Neural cell (in vitro differentiated cells): ENCODE measurements around the gene LNX2.

Experiments used
- EP300 ChIP-seq: fragments of 450-650 bp; conservative IDR thresholded peaks from 2 replicates; pipeline ENCODE4 v1.6.1; 2014; ENCODE audit warnings: antibody characterized with exemption, mild to moderate bottlenecking, moderate library complexity; ENCODE audit not compliant: poor library complexity, severe bottlenecking
- EZH2 ChIP-seq: fragments of 200-600, 300-800 bp; shearing (Covaris generic), sonication (generic); IDR thresholded peaks from 2 replicates; pipeline ENCODE4 v1.6.1; 2014; ENCODE audit warnings: antibody characterized with exemption, low read length, borderline replicate concordance, mild to moderate bottlenecking; ENCODE audit not compliant: insufficient read depth, poor library complexity, severe bottlenecking
- MXI1 ChIP-seq: fragments of 450-650 bp; conservative IDR thresholded peaks from 2 replicates; pipeline ENCODE4 v1.6.1; 2014; ENCODE audit warnings: antibody characterized with exemption, mild to moderate bottlenecking; ENCODE audit not compliant: poor library complexity, severe bottlenecking
- POLR2AphosphoS5 ChIP-seq: IDR thresholded peaks from 2 replicates; pipeline ENCODE4 v1.6.1; 2012
- TF ChIP-seq, protein P1 (sequence below): fragments of 450-650 bp; IDR thresholded peaks from 2 replicates; pipeline ENCODE4 v1.5.1; 2014; ENCODE audit warnings: antibody characterized with exemption, mild to moderate bottlenecking, moderate library complexity; ENCODE audit not compliant: poor library complexity, severe bottlenecking

DNA sequence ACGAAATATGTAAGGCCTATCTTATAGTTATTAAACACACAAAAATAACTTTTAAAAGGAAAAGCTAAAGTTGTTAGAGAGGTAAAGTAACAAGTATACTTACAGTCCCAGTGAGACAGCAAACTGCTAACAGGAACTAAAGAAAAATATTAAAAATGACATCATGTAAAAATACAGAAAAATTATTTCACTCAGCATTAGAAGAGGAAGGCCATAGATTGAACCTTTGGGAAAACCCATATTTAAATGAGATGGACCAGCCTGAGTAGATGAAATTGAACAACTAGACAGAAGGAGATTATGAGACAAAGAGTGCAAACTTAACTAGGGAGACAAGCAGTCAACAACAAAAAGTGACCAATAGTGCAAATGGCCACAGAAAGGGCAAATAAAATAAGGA is 49.4 kb downstream of the LNX2 start:
- TF ChIP-seq EZH2 (no peak), MXI1 (no peak), EP300 (no peak), POLR2AphosphoS5 (no peak)
- TF ChIP-seq, protein P1, sequence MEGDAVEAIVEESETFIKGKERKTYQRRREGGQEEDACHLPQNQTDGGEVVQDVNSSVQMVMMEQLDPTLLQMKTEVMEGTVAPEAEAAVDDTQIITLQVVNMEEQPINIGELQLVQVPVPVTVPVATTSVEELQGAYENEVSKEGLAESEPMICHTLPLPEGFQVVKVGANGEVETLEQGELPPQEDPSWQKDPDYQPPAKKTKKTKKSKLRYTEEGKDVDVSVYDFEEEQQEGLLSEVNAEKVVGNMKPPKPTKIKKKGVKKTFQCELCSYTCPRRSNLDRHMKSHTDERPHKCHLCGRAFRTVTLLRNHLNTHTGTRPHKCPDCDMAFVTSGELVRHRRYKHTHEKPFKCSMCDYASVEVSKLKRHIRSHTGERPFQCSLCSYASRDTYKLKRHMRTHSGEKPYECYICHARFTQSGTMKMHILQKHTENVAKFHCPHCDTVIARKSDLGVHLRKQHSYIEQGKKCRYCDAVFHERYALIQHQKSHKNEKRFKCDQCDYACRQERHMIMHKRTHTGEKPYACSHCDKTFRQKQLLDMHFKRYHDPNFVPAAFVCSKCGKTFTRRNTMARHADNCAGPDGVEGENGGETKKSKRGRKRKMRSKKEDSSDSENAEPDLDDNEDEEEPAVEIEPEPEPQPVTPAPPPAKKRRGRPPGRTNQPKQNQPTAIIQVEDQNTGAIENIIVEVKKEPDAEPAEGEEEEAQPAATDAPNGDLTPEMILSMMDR = no peak
